OCI-LY7 (cell line): Measurements from ENCODE around the gene CCDC134.
A peak's percentile ranks its signal among the peaks of the same experiment; 100 is the strongest.

Experiments used
- CTCF ChIP-seq: fragments of 200-600 bp; sonication (generic); conservative IDR thresholded peaks from 2 replicates; pipeline ENCODE4 v1.5.1; 2014; ENCODE audit warnings: mild to moderate bottlenecking, antibody characterized with exemption, low read length, moderate library complexity, mixed read lengths
- EZH2phosphoT487 ChIP-seq: fragments of 200-600 bp; sonication (generic); IDR thresholded peaks from 2 replicates; pipeline ENCODE4 v1.6.1; 2018; ENCODE audit warnings: low read depth, borderline replicate concordance, mild to moderate bottlenecking, mixed run types, antibody characterized with exemption, low read length, moderate library complexity, mixed read lengths

- peak; percentile 45; the same call in 1 of the 2 replicates for TF ChIP-seq CTCF
- no peak for TF ChIP-seq EZH2phosphoT487
Observed at GRCh38 chr22:41830174-41830573, 29.7 kb downstream of the CCDC134 start.
